Left renal pelvis (tissue), 4 donors: ENCODE results near the gene LYRM4. TPM values are rescaled to one million over a fixed set of nuclear protein-coding genes. Genes with fewer than 3 reads are reported as not detected.

Experiments used
- DNase-seq, 4 donors: peaks; one replicate each; pipeline ENCODE4 v3.0.0-alpha.2; 2013; ENCODE audit warnings: low read depth in 4 of 4, low spot score in 3 of 4
- polyA plus RNA-seq, 4 donors: library from polyadenylated mRNA; unstranded; fragments of 120-200 nt; gene quantifications; one replicate each; pipeline ENCODE4 v1.2.1, GENCODE V29; 2013; ENCODE audit not compliant: insufficient read length in 4 of 4

LYRM4 gene
- polyA plus RNA-seq, 4 donors: 38.6 to 45.7 (median 43.1) TPM

DNA sequence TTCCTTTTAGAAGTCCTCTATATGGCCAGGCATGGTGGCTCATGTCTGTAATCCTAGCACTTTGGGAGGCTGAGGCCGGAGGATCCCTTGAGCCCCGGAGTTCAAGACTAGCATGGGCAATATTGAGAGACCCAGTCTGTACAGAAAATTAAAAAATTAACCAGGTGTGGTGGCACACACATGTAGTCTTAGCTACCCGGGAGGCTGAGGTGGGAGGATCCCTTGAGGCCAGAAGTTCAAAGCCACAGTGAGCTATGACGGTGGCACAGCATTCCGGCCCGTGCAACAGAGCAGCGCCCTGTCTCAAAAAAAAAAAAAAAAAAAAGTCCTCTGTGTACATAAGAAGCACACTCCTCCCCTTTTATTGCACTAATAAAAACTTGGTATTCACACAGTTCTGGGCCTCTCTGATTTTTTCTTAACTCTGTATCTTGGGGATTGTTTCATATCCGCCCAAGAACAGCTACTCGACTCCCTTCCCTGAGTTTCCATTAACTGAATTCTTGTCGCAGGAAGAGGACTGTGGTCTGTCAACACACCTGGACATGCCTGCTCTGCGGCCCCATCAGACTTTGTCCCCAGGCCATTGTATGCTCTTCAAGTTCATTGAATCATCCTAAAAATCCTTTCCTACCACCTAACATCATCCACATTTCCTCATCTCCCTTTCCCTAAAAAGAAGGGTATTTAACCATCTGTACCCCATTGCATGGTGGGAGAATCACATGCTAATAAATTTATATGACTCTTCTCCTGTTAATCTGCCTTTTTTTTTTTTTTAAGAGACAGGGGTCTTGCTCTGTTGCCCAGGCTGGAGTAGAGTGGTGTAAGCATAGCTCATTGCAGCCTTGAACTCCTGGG is 201.5 kb downstream of the LYRM4 start:
- DNase-seq: no peak

Other genes starting within 250 kb of the LYRM4 start
- gene PPP1R3G, start 175.6 kb downstream of the LYRM4 start, polyA plus RNA-seq: 1 to 10 TPM; 2.0 to 2.4 (median 2.3) TPM
- 10 to 100 TPM; 13.9 to 21.7 (median 19.6) TPM for gene FARS2, start 563 bp upstream of the LYRM4 start, polyA plus RNA-seq